NCI-H1930 (cell line): ENCODE results near the gene CERS1.

Experiments used
- DNase-seq, 2 experiments: peaks; one replicate each; lab custom pipeline; 2025; lab: John Stamatoyannopoulos, UW

The CERS1 gene

DNA sequence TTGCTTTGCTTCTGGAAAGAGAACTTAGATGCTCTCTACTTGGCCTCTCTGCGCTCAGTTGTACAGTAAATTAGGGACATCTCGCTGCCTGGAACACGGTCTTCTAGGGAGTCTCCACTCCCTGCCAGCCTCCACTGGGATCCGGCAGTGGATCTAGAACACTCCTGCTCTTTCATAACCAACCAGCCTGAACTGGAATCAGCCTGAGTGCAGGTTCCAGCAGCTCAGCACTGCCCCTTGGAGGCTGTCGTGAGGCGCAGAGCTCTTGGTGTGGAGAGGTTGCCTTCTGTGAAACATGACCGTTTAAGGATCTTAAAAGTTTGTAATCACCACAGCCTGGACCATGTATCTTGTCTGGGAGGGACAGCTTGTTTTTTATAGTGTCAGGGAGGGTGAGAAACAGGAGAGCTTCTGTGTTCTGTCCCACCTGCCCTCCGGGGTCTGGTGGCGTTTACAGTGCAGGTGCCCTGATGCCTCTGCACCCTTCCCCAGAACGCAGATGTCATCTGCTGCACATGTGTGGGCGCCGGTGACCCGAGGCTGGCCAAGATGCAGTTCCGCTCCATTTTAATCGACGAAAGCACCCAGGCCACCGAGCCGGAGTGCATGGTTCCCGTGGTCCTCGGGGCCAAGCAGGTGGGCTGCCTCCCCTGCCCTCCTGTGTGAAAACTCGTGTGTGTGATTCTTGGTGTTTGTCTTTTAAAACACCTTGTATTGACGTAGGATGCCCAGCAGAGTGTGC lies 39.4 kb downstream of the CERS1 start:
- no peak for DNase-seq

DNA sequence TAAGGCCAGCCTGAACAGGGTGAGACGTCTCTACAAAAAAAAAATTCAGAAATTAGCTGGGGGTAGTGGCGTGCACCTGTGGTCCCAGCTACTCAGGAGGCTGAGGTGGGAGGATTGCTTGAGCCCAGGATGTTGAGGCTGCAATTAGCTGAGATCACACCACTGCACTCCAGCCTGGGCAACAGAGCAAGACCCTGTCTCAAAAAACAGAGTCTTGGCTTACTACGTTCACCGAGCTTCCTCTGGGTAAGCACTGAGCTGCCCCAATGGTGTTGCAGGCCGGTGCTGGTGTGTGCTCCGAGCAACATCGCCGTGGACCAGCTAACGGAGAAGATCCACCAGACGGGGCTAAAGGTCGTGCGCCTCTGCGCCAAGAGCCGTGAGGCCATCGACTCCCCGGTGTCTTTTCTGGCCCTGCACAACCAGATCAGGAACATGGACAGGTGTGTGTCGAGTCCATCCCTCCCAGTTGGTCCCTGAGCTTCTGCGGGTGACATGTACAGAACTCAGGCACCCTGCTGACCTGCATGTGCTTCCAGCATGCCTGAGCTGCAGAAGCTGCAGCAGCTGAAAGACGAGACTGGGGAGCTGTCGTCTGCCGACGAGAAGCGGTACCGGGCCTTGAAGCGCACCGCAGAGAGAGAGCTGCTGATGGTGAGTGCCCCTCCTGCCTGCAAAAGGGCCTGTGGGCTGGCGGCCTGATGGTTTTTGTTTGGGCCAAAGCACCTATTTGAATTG lies 40.1 kb downstream of the CERS1 start:
- no peak for DNase-seq

DNA sequence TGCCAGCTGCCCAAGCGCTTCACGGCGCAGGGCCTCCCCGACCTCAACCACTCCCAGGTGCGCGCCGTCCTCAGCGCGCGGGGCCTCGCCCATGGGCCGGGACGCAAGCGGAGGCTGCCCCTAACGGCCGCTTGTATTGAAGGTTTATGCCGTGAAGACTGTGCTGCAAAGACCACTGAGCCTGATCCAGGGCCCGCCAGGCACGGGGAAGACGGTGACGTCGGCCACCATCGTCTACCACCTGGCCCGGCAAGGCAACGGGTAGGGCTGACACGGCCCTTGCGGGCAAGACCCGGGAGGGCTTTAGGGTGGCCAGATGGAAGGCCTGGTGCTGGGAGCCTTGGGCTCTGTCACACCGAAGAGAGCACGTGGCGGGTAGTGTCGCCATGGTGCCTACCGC lies 41.0 kb downstream of the CERS1 start:
- no peak for DNase-seq

DNA sequence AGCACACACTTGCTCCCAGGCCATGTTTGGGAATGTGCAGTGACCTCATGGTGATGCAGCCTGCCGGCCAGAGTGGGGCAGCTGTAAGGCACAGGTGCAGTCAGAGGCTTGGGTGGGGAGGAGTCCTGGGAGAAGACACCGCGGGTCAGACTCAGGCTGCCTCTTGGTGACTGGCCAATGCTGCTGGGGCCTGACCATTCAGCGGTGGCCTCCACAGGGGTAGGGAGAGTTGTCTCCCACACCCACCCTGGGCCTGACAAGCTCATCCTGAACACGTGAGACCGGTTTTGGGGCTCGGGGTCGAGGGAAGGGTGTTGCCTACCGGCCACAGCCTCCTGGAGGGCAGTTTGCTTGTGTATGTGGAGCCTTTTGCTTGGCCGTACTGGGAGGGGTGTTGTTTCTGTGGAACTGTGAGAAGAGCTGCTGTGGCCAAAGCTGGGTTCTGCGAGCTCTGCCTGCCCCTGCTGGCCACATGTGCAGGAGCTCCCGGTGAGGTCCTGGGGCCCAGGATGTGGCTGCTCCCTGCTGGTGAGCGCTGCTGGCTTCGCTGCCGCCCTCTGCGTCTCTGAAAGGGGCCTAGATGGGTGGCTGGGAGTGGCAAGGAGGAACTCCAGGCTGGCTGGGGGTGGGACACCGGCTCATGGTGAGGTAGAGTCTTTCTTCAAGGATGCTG lies 42.1 kb downstream of the CERS1 start:
- DNase-seq = no peak

DNA sequence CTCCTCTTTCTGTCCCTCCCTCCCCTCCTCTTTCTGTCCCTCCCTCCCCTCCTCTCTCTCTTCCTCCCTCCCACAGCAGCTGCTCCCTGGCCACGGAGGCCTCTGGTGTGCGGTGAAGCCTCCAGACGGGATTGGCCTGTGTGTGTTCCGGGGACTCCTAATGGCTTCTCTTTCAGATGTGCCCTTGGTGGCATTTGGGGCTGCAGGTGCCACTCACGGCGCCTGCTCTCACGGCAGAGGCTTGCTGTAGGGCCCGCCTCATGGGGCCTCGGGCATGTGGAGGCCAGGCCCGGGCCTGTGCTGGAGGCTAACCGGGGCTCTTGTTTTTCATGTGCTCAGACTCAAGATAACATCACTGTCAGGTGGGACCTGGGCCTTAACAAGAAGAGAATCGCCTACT lies 43.3 kb downstream of the CERS1 start:
- no peak for DNase-seq

DNA sequence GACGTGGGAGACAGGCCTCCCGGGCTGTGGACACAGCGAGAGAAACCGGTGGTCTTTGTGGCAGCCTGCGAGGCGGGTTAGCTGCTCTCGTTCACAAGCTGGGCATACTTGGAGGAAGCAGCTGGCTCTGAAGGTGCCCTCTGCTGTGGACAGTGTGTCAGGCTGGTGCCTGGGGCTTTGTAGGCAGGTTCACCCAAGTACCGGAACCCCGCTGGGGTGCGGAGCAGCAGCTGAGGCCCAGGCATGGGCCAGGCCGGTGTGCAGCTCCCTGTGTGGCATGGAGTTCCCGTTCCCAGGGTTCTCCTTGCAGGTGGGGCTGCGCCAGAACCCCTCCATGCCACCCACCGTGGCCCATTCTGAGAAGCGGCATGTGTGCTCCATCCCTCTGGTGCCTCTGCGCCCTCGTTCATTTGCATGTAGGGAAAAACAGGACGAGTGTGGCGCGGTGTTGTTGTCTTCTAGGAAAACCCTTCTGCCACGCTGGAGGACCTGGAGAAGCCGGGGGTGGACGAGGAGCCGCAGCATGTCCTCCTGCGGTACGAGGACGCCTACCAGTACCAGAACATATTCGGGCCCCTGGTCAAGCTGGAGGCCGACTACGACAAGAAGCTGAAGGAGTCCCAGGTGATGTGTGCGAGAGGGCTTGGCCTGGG lies 44.2 kb downstream of the CERS1 start:
- DNase-seq = no peak

DNA sequence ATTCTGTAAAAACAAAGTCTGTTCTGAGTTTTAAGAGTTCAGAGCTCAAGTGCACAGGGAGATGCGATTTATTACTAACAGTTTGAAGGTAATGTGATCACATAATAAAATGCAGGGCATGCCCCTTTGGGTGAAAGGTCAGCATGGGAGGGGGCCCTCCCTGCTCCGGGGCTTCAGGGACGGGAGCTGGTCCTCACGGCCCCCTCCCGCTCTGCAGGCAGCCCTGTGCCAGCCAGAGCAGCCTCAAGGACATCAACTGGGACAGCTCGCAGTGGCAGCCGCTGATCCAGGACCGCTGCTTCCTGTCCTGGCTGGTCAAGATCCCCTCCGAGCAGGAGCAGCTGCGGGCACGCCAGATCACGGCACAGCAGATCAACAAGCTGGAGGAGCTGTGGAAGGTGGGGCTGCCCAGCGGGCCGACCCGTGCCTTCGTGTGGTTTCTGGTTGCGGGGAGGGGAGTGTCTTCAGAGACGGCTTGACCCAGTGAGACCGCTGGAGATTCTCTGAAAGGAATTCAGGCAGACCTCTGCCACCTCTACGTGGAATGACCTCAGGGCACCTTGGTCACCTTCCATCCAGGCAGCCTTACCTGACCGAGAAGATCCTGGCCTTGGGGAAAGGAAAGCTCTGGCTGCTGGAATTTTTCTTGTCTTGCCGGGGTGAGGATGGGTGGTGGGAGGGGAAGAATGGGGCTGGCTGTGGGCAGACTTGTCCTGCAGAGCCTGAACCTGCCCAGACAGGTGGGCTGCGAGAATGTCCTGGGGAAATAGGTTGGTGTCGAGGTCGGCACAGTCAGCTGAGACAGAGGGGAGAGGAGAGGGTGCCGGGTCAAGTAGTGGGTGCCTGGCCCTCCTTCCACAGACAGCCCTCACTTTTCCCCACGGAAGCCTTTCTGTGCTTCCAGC lies 45.2 kb downstream of the CERS1 start:
- no peak for DNase-seq

DNA sequence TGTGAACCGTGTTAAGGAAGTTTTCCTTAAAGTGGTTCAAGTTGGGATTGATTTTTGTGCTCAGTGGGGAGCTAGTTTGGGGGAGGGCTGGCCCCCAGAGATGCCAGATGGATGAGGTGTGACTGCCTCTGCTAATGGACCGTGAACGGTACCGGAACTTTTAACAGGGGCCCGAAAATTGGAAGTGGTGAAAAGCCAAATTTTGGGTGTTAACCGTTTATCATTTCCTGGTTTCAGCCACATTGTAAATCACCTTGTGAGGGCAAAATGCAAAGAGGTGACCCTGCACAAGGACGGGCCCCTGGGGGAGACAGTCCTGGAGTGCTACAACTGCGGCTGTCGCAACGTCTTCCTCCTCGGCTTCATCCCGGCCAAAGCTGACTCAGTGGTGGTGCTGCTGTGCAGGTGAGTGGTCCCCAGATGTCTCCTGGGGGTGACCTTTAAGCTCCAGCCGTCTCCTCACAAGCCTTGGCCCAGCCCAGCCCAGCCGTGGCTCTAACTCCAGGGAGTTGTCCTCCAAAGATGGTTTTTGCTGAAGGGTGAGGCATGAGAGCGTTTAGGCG lies 46.0 kb downstream of the CERS1 start:
- DNase-seq = no peak

DNA sequence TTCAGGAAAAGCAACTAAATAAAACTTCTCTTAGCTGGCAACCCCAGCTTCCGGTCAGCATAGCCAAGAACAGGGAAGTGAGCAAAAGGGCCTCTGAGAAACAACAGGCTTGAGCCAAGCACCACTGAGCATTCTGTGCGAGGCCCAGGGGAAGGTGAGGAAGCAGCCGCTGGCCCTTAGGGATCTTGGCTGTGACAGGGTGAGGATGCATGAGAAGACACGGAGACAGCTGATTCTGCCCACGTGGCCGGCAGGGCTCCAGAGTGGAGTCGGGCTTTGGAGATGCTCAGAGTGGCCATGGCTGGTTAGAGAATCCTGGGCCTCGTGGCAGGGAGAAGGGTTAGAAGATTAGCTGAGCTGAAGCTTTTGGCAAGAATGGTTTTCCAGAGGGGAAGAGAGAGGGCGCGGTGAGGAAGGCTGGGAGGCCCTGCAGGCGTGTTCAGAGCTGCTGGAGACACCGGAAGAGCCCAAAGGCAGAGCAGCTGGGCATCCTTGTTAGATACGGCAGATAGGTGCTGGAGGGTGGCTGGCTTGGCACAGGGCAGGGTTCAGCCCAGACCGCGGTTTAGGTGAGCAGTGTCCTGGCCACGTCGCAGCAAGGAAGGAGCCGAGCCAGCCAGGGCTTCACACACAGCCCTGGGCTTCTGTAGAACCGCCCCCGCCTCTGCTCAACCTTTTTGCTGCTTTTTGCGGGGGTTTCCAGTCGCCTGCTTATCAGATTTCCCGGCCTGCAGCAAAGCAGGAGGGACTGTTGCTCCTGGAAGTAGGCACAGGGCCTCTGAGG lies 46.9 kb downstream of the CERS1 start:
- no peak for DNase-seq

DNA sequence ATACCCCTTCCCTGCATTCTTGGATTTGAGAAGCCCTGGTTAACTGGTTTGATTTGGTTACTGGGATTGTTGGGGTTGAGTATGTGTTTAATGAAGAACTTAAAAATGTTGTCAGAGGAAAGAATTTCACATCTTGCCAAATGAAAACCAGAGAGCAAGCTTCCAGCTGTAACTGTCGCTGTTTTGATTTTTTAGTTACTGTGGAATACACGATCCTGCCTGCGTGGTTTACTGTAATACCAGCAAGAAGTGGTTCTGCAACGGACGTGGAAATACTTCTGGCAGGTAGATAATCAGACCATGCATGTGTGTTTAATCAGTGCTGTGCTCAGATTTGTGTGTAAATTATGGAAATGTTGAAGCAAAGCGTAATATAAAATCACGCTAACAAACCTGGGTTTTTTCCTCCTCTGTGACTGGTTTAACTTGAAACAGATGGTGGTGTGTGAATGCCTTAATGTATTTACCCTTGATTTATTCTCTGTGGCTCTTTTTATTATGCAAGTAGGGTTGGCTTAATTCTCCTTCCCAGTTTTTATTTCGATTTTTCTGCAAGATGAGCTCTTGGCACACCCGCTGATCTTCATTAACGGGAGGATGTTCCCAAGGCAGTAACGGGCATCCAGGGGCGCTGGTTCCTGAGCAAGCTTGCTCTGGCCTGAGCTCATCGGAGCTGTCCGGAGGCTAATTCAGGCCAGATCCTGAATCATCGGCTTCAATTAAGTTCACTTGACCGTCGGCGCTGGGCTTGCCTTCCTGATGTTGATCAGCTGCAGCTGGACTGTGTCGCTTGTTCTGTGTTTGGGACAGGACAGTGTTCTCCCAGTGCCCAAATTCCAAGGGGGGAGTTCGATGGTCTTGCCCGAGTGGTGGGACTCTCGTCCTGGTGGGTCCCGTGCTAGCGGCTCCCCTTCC lies 48.2 kb downstream of the CERS1 start:
- DNase-seq = no peak

DNA sequence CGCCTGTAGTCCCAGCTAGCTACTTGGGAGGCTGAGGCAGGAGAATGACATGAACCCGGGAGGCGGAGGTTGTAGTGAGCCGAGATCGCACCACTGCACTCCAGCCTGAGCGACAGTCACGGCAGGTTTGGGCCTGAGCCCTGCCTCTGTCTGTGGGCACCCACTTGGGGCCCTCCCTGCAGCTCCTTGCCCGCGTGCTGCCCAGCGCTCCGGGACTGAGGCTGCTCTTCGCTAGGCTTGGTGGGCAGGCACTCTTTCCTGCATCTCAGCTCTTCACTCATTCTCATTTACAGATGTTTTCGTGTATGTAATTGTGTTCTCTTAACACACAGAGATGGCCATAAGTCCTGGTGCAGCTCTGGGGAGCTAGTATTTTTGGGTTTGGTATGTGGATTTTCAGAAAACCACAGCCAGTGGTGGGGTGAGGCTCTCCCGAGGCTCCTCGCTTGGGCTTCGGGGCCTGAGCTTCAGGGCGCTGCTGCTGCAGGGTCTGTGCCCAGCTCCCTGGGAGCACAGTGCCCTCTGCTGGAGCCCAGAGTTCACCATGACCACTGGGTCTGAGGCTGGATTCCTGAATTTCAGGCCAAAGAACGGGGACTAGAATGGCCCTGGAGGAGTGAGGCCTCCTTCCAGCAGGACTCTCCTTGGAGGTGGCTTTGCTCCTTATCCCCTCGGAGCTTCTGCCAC lies 49.0 kb downstream of the CERS1 start:
- peak in 1 of 2 experiments; percentile 18 for DNase-seq

DNA sequence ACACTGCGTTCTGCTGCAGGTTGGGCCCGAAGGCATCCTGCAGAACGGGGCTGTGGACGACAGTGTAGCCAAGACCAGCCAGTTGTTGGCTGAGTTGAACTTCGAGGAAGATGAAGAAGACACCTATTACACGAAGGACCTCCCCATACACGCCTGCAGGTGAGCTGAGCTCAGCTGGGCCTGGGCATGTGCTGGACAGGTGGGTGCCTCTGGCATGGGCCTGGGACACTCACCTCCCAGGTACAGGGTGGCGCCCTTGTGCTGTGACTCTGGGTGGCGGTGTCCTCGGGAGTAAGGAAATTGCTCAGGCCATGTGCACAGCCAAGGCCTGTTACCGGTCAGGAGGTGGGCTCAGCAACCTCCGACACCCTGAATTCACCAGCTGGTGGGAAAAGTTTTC lies 50.0 kb downstream of the CERS1 start:
- no peak for DNase-seq

DNA sequence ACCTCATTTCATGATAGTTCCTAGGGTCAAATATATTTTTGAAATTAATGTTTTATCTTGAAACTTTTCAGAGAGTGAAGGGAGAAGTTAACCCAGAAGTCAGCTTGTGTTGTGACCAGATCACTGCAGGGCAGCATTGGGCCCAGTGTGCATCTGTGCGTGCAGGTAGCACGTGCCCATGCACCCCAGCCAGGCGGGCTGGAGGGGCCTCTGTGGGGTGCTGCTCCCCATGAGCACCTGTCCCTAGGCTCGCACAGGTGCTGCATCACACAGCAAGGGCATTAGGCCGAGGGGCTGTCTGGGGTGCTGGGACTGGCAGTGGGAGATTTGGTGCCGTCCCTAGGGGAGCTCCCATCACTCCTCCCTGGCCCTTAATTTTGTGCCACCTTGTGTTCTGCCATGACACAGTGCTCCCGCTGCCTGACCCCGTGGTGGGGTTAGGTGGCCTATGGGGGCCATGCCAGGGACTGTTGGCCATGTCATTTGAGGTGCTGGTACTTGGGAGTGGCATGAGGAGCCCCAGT lies 51.1 kb downstream of the CERS1 start:
- no peak for DNase-seq

DNA sequence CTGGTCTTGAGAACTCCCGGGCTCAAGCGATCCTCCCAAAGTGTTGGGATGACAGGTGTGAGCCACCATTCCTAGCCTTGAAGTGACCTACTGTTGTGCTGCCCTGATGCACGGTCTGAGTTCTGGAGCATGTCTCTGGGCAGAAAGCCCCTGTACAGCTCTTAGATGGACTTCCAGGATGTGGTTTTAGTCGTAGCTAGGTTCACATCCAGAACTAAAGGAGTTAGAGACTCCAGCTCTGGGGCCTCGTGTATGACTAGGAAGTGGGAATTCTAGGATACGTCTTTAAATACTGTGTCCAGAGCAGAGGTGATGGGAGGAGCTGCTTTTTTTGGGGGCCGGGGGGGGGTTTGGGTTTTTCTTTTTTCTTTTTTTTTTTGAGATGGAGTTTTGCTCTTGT lies 52.0 kb downstream of the CERS1 start:
- no peak for DNase-seq

DNA sequence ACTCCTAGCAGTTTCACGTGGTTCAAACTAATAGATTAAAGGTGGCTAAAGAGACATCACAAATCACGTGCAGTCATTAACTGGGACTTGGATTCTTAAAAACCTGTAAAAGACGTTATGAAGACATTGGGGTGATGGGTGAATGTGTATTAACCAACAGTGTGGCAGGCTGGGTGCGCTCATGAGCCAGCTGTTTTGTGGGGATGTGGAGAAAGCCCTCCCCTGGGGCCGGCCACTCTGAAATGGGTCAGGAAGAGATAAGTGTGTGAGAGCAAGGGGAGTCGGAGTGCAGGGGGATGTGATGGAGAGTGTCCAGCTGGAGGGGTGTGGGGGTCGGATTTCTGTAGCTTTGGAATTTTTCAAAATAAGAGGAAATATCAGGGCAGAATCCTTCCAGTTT lies 53.8 kb downstream of the CERS1 start:
- DNase-seq = no peak

DNA sequence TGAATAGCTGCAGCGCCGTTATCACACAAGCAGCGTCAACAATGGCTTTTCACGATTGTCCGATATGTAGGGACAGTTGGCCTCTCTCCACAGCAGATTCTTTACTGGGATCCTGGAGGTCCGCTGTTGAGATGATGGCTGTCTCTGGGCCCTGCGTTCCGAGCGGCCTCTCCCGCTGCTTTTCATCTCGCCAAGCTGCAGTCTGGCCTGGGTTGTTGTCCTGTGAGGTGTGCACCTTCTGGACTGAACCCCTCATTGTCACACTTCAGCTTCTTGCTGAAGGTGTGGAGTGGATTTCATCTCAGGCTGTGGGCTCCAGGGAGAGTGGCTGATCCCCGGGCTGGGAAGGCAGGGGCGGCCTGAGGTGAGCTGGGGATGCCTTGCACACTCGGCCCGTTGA lies 54.6 kb downstream of the CERS1 start:
- DNase-seq = no peak

DNA sequence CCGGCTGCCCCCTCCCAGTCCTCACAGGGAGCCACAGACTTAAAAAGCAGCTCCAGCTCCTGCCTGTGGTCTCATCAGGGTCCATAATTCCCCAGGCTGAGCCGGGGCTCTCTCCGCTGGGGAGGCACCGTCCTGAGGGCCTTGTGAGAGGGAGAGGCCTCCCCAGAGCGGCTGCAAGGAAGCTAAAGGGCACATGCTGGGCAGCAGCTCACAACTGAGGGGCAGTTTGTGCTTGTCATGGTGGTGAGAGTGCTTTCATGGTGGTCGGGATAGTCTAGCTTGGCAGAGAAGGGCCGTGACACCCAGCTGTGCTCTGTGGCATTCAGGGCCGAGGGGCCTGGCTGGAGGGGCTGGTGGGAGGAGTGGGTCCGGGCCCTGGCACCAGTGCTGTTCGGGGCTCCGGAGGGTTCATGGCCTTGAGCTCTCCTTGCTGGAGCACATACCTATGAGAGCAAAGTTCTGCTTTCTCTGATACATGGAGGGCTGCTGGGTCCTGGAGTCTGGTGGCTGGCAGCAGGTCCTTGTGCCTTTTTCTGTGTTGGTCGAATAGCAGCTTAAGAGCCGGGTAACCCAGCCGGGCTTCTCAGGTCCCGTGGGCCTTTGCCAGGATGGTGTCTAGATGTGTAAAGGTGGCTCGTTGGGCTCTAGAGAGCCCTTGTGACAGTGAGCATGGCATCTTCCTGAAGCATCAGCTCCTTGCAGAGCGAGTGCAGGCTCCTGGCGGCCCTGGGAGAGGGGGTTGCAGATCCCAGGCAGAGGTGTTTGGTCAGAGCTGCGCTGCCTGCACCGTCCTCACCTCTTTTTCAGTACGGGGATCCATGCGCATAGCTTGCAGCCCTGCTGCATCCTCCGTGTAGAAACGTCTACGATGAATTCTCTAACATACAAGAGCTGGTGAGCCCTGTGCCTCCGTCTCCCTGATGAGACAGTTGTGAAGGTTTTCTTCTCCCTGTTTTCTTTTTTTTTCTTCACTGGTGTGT lies 55.4 kb downstream of the CERS1 start:
- no peak for DNase-seq
